H9 (cell line): ENCODE results near the gene DNASE1L1. TPM values are rescaled to one million over a fixed set of nuclear protein-coding genes. Genes with fewer than 3 reads are reported as not detected.

Source experiments
- DNase-seq: peaks from one replicate; pipeline ENCODE4 v3.0.0-alpha.2; 2017
- H2AFZ ChIP-seq: one replicate; pipeline ENCODE4 v1.6.1; 2013; ENCODE audit warnings: mild to moderate bottlenecking, low read length, control low read depth, moderate library complexity
- H2AK5ac ChIP-seq: 2 replicates; pipeline ENCODE4 v1.6.1; 2013; ENCODE audit warnings: low read length, control low read depth, mixed read lengths; ENCODE audit not compliant: insufficient read length
- H2BK120ac ChIP-seq: one replicate; pipeline ENCODE4 v1.6.1; 2013; ENCODE audit warnings: low read depth, mild to moderate bottlenecking, low read length, control low read depth, inconsistent platforms; ENCODE audit not compliant: poor library complexity, severe bottlenecking
- H2BK12ac ChIP-seq: 2 replicates; pipeline ENCODE4 v1.6.1; 2013; ENCODE audit warnings: low read length, control low read depth, mixed read lengths, low read depth; ENCODE audit not compliant: insufficient read length
- H2BK15ac ChIP-seq: 2 replicates; pipeline ENCODE4 v1.6.1; 2013; ENCODE audit warnings: low read depth, low read length, control low read depth
- H2BK20ac ChIP-seq: one replicate; pipeline ENCODE4 v1.6.1; 2013; ENCODE audit warnings: low read depth, mild to moderate bottlenecking, low read length, control low read depth, inconsistent platforms; ENCODE audit not compliant: poor library complexity, severe bottlenecking
- H2BK5ac ChIP-seq: 2 replicates; pipeline ENCODE4 v1.6.1; 2013; ENCODE audit warnings: low read length, control low read depth, mixed read lengths; ENCODE audit not compliant: insufficient read length
- H3K14ac ChIP-seq: 2 replicates; pipeline ENCODE4 v1.6.1; 2013; ENCODE audit warnings: low read length, control low read depth; ENCODE audit not compliant: insufficient read depth
- H3K18ac ChIP-seq: 2 replicates; pipeline ENCODE4 v1.6.1; 2013; ENCODE audit warnings: low read depth, mild to moderate bottlenecking, mixed read lengths, low read length, control low read depth; ENCODE audit not compliant: insufficient read length
- H3K23ac ChIP-seq: 2 replicates; pipeline ENCODE4 v1.6.1; 2013; ENCODE audit warnings: low read length, control low read depth, mixed read lengths, low read depth; ENCODE audit not compliant: insufficient read length
- H3K23me2 ChIP-seq: 2 replicates; pipeline ENCODE4 v1.6.1; 2013; ENCODE audit warnings: low read depth, mild to moderate bottlenecking, mixed read lengths, low read length, control low read depth; ENCODE audit not compliant: insufficient read length, poor library complexity, severe bottlenecking
- H3K27ac ChIP-seq: 2 replicates; pipeline ENCODE4 v1.5.1; 2013; ENCODE audit warnings: low read length, control low read depth, mixed read lengths, low read depth; ENCODE audit not compliant: insufficient read length
- H3K27me3 ChIP-seq: 2 replicates; pipeline ENCODE4 v1.6.1; 2013; ENCODE audit warnings: low read length, control low read depth, inconsistent platforms; ENCODE audit not compliant: insufficient read depth
- H3K4ac ChIP-seq: 2 replicates; pipeline ENCODE4 v1.6.1; 2013; ENCODE audit warnings: low read depth, mild to moderate bottlenecking, control low read depth, inconsistent platforms, low read length, moderate library complexity
- H3K4me1 ChIP-seq: 2 replicates; pipeline ENCODE4 v1.6.1; 2013; ENCODE audit warnings: low read length, control low read depth, inconsistent platforms; ENCODE audit not compliant: insufficient read depth
- H3K4me2 ChIP-seq: 2 replicates; pipeline ENCODE4 v1.6.1; 2013; ENCODE audit warnings: low read length, control low read depth, mixed read lengths; ENCODE audit not compliant: insufficient read length, insufficient read depth
- H3K56ac ChIP-seq: 2 replicates; pipeline ENCODE4 v1.6.1; 2013; ENCODE audit warnings: low read depth, mild to moderate bottlenecking, mixed read lengths, low read length, control low read depth; ENCODE audit not compliant: insufficient read length
- H3K79me1 ChIP-seq: 2 replicates; pipeline ENCODE4 v1.6.1; 2013; ENCODE audit warnings: low read depth, mild to moderate bottlenecking, moderate library complexity, low read length, control low read depth, inconsistent platforms; ENCODE audit not compliant: insufficient read depth, poor library complexity, severe bottlenecking
- H3K79me2 ChIP-seq: 2 replicates; pipeline ENCODE4 v1.6.1; 2013; ENCODE audit warnings: low read length, control low read depth, inconsistent platforms; ENCODE audit not compliant: insufficient read depth
- H3K9ac ChIP-seq: 2 replicates; pipeline ENCODE4 v1.6.1; 2013; ENCODE audit warnings: low read length, control low read depth, mixed read lengths; ENCODE audit not compliant: insufficient read length; ENCODE audit errors: extremely low read depth
- H3K9me3 ChIP-seq: one replicate; pipeline ENCODE4 v1.6.1; 2013; ENCODE audit warnings: low read depth, low read length, inconsistent platforms; ENCODE audit not compliant: control insufficient read depth
- H3T11ph ChIP-seq: one replicate; pipeline ENCODE4 v1.6.1; 2013; ENCODE audit warnings: mild to moderate bottlenecking, low read length, control low read depth, inconsistent platforms
- H4K20me1 ChIP-seq: one replicate; pipeline ENCODE4 v1.6.1; 2013; ENCODE audit not compliant: control insufficient read depth, insufficient read length, insufficient read depth
- H4K5ac ChIP-seq: 2 replicates; pipeline ENCODE4 v1.6.1; 2013; ENCODE audit warnings: low read depth, mild to moderate bottlenecking, mixed read lengths, low read length, control low read depth; ENCODE audit not compliant: insufficient read length
- H4K8ac ChIP-seq: replicated peaks from 2 replicates; pipeline ENCODE4 v1.6.1; 2013; ENCODE audit warnings: low read length, control low read depth, mixed read lengths, low read depth; ENCODE audit not compliant: insufficient read length
- H4K91ac ChIP-seq: 2 replicates; pipeline ENCODE4 v1.6.1; 2013; ENCODE audit warnings: low read depth, mild to moderate bottlenecking, moderate library complexity, mixed read lengths, low read length, control low read depth; ENCODE audit not compliant: insufficient read length
- H3K27ac Mint-ChIP-seq, 3 experiments: 2 replicates in 2 of 3; 3 replicates in 1 of 3; pipeline ENCODE4 v1.8.0; 2020 to 2021; ENCODE audit warnings: mixed read lengths in 3 of 3, mild to moderate bottlenecking in 1 of 3, moderate library complexity in 1 of 3
- H3K27me3 Mint-ChIP-seq: 2 replicates; pipeline ENCODE4 v1.8.0; 2021; ENCODE audit warnings: low read depth, mild to moderate bottlenecking, moderate library complexity, mixed read lengths
- H3K36me3 Mint-ChIP-seq, 3 experiments: 2 replicates in 2 of 3; 3 replicates in 1 of 3; pipeline ENCODE4 v1.8.0; 2020 to 2021; ENCODE audit warnings: low read depth in 3 of 3, mixed read lengths in 3 of 3; ENCODE audit not compliant: insufficient read depth in 1 of 3
- H3K4me1 Mint-ChIP-seq, 2 experiments: 2 replicates each; pipeline ENCODE4 v1.8.0; 2020; ENCODE audit warnings: mixed read lengths in 2 of 2
- H3K4me3 Mint-ChIP-seq, 2 experiments: 2 replicates in 1 of 2; 3 replicates in 1 of 2; pipeline ENCODE4 v1.8.0; 2020 to 2021; ENCODE audit warnings: mild to moderate bottlenecking in 2 of 2, mixed read lengths in 2 of 2, moderate library complexity in 1 of 2
- H3K9me3 Mint-ChIP-seq, 2 experiments: 2 replicates in 1 of 2; 3 replicates in 1 of 2; pipeline ENCODE4 v1.8.0; 2020; ENCODE audit warnings: mild to moderate bottlenecking in 2 of 2, mixed read lengths in 2 of 2, moderate library complexity in 1 of 2
- CTCF ChIP-seq: fragments of 200-600 bp; sonication (generic); conservative IDR thresholded peaks from 3 replicates; pipeline ENCODE4 v1.8.0; 2021; ENCODE audit warnings: antibody characterized with exemption, mild to moderate bottlenecking
- WGBS: extraction: QIAGEN DNeasy Blood & Tissue Kit; methylation state at CpG from one replicate; pipeline ENCODE4 v1.1.7; 2013; ENCODE audit warnings: missing lambda C conversion rate, low lambda C conversion rate, mixed read lengths; ENCODE audit not compliant: insufficient read length; ENCODE audit errors: extremely low coverage; 5-methylcytosine and 5-hydroxymethylcytosine counted together
- total RNA-seq: library from RNA; stranded (reverse); gene quantifications from 2 replicates; pipeline ENCODE4 v1.2.1, GENCODE V29; 2021

Gene DNASE1L1
- total RNA-seq, 1 experiment from 2014 or later, result 14.5 TPM

GRCh38 chrX:154420402-154420756 lies 11.3 kb upstream of the DNASE1L1 start:
- no peak overlapping the region for H3K56ac ChIP-seq
- no peak overlapping the region for H3K4ac ChIP-seq
- no peaks in the 10 kb centered on the region for H3K27me3 Mint-ChIP-seq
- no peak overlapping the region for H2BK120ac ChIP-seq
- H3K79me2 ChIP-seq, result no peaks in the 10 kb centered on the region
- H2BK20ac ChIP-seq, result no peak overlapping the region
- H3K18ac ChIP-seq, result no peak overlapping the region
- H4K5ac ChIP-seq, result no peak overlapping the region
- no CpG with 5 or more reads among the region's 10 CpGs for WGBS
- no peak overlapping the region for H3K14ac ChIP-seq
- H4K8ac ChIP-seq, result no peak overlapping the region
- H3K27me3 ChIP-seq, result no peaks in the 10 kb centered on the region
- no peak overlapping the region for H3K27ac Mint-ChIP-seq
- no peak overlapping the region for H3K23ac ChIP-seq
- no peaks in the 10 kb centered on the region for H3K23me2 ChIP-seq
- H3K9me3 Mint-ChIP-seq, result peaks cover 64 to 73% of the 10 kb centered on the region in 2 experiments
- no peak overlapping the region for H3K27ac ChIP-seq
- H2AFZ ChIP-seq, result no peak overlapping the region
- no peaks in the 10 kb centered on the region for H3K4me1 ChIP-seq
- H4K20me1 ChIP-seq, result no peaks in the 10 kb centered on the region
- peaks cover 34% of the 10 kb centered on the region for H3K9me3 ChIP-seq
- peaks cover 11 to 19% (median 14%) of the 10 kb centered on the region in 3 experiments for H3K36me3 Mint-ChIP-seq
- H4K91ac ChIP-seq, result no peak overlapping the region
- no peak overlapping the region for H2BK12ac ChIP-seq
- DNase-seq, result no peak
- no peak overlapping the region for H2BK15ac ChIP-seq
- H3K4me3 Mint-ChIP-seq, result no peak overlapping the region
- H3K9ac ChIP-seq, result no peak overlapping the region
- H3T11ph ChIP-seq, result no peak overlapping the region
- no peak overlapping the region for H3K4me2 ChIP-seq
- H3K79me1 ChIP-seq, result no peaks in the 10 kb centered on the region
- TF ChIP-seq CTCF, result no peak
- H2AK5ac ChIP-seq, result no peak overlapping the region
- H3K4me1 Mint-ChIP-seq, result no peaks in the 10 kb centered on the region
- H2BK5ac ChIP-seq, result no peak overlapping the region
